A204.1 (cell line): Measurements from ENCODE around the gene SORCS2.

Experiments
- FAIRE-seq: peaks from 2 replicates; lab custom pipeline; 2012; peaks lifted over from hg19 to GRCh38; lab: Jason Lieb, UNC

SORCS2 gene

DNA sequence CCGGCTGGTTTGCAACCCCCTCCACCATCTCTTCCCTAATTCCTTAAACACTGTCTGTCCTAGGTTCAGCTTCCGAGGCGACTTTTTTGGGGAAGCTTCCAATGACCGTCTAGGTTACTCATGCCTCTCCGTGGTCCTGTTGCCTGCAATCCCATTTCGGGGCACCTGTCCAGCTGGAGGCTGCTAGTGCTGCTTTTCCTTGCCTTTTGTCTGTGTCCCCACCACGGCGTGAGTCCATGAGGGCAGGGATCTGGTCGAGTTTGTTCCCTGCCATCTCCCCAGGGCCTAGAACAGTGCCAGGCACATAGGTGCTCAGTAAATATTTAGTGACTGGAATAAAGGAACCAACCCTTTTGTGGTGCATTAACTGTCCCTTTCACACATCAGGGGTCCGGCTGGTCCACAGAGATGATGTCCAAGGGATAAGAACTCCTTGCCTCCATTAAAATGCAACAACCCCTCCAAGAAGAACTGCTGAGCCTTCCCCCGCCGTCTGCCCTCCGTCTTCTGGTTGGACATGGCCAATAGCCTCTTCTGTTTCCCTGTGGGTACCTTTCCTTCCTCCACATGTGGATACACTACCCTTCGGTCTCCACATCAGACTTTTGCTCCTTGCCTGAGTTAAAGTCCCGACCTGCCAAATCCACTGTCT is 5.7 kb upstream of the SORCS2 start:
- no peak for FAIRE-seq

DNA sequence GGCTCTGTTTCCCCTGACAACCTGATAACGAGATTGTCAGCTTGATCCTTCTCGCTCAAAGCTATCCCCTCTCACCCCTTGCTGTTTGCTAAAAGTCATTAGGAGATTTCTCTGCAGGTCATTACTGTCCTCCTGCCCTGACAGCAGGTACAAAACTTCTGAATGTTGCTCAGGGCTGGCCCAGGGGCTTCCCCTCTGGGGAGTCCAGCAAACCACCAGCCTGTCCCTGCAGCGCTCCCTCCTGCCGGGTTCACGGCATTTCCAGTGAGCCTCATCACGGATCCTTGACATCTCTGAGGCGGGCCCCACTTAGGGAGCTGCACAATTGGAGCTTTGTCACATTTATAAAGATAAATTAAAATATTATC is 5.2 kb upstream of the SORCS2 start:
- FAIRE-seq: no peak

GRCh38 chr4:7187691-7188090 is 4.6 kb upstream of the SORCS2 start:
- FAIRE-seq: no peak

DNA sequence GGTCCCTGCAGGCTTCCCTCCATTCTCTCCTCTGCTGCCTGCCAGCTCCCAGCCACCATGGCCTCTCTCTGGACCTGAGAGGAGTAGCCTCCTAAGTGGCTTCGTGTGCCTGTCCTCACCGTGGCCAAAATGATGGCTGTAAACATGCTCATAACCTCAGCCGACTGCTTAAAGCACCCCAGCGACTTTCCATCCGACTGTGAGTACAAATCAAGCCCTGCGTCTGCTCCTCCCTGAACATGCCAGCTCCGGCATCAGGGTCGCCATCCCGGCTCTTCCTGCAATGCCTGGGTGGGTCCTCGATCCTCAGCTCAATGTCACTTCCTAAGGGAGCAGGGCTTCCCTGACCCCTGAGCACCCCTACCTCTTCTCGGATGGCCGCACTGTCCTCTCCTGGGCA is 3.3 kb upstream of the SORCS2 start:
- FAIRE-seq: no peak

GRCh38 chr4:7189475-7190277 is 2.7 kb upstream of the SORCS2 start:
- no peak for FAIRE-seq

GRCh38 chr4:7190278-7190594 is 2.1 kb upstream of the SORCS2 start:
- no peak for FAIRE-seq

DNA sequence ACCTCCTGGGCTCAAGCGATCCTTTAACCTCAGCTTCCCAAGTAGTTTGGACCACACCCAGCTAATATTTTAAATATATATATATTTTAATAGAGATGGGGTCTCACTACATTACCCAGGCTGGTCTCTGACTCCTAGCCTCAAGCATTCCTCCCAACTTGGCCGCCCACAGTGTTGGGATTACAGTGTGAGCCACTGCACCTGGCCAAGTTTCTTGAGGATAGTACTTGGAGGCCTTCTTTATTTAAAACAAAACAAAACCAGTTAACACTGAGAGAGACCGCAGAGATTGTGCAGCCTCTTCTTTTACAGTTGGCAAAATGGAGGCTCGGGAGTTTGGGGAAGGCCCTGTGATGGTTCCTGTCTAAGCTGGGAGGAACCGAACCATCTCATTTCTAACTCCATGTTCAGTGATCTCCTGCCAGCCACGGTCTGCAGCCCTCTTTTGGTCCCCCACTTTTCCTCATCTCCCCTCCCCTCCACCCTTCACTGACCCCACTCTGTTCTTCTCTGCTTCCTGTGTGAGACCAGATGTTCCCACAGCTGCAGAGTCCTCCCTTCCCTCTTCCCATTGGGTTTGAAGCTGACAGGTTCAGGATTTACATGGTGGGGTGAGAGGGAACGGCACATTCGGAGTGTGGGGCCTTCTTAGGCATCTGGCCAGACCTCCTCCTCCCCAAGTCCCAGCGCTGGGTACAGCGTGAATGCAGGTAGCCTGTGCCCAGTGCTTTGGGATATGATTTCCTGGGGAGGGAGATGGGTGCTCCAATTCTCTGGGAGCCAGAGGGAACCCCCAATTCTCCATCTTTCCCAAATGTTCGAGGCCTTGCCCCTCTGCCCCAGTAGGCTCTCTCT is 1.4 kb upstream of the SORCS2 start:
- FAIRE-seq: no peak

DNA sequence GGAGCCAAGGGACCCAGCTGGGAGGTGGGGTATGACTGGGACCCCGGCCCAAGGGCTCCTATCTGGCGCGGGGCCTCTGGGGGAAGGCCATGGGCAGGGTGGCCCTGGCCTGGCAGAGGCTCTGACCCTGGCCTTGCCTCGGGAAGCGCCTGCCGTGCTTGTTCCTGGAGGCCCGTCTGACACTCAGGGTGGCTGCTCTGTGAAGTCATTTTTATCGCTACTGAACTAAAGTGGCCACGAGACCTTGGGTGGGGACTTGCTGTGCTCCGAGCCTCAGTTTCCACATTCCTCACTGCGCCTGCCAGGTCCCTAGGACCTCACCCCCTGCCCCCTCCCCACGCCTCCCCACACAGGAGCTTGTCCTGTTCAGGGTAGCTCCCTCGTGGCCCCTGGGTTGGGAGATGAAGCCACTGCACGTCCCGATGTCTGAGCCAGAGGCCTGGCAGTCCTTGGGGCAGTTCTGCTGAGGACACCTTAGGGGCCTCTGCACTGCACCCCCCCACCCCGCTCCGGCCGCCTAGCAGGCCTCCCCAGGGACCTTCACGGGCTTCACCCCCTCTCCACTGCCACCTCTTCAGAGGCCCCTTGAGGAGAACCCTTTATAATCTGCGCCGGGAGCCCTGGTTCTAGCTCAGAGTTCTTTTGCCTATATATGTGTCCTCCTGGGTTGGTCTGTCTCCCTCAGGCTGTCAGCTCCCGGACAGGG is 639 bp upstream of the SORCS2 start:
- no peak for FAIRE-seq

- no peak for FAIRE-seq
Measured at GRCh38 chr4:7193030-7193958, 956 bp downstream of the SORCS2 start.

DNA sequence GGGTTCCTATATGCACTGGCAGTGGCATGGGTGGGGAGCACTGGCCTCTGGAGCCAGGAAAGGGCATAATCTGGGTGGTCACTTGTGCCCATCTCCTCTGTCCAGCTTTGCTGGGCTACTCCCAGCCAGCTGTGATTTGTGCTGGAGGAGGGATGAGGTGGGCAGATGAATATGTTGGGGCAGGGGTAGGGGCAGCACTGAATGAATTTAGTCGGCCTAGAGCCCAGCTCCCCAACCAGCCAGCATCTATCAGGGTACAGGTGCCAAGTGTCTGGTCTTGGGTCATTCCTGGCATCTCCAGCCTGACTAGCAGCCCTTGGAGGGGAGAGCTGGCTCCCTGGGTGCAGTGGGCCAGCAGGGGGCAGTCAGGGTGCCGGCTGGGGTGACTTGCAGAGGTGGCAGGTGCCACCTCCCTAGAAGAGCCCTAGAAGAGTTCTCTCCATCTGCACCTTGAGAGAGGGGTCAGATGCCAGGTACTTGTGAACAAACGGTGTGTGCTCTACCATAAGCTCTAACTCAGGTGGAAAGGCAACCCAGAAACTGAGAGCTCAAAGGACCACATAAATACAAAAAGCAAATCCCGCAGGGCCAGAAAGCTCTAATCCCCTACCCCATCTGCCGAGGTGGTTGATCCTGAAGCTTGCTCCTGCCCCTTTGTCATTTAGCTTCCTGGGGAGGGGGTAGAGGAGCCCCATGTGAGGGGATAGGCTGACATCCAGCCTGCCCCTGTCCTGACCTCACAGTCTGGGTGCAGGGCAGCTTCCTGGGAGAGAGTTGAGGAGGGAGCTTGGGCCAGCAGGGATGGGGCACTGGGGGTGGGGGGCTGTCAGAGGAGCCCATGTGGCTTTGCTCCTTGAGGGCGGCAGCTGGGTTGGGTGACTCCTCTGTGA is 2.2 kb downstream of the SORCS2 start:
- no peak for FAIRE-seq

GRCh38 chr4:7195141-7195515 is 2.8 kb downstream of the SORCS2 start:
- FAIRE-seq: no peak

DNA sequence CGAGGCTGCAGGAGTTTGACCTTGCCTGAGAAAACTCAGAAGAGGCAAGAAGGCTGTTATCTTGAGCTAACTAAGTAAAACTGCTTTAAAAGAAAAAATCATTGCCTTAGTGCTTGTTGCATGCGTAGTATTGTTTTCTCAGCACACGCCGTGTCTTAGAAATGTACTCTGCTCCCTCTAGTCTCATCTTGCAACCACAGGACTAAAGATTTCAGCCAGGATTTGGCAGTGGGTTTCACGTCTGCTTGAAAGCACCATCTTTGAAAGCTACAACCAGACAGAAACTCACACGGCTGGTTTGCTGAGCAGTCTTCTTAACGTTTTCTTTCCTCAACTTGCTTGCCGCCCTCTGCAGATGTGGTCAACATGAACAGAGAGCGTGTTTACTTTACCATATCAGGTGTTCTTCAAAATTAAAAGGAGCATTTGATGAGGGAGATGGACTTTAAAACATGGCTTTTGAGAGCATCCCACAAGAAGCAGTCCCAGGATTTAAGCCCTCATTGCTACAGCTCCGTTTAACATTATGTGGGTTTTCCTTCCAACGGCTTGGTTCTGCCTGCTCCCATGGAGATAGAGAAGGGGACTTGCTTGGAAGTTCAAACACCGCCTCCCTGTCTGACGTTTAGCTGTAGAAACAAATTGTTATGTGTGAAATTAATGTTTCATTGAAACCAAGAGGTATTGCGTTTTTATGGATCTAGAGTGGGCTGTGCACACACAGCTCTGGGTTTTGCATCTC is 3.4 kb downstream of the SORCS2 start:
- no peak for FAIRE-seq

GRCh38 chr4:7196288-7196651 is 3.9 kb downstream of the SORCS2 start:
- FAIRE-seq: no peak

GRCh38 chr4:7196736-7197135 is 4.4 kb downstream of the SORCS2 start:
- FAIRE-seq: no peak

- no peak for FAIRE-seq
Measured at GRCh38 chr4:7197910-7198309, 5.6 kb downstream of the SORCS2 start.

- no peak for FAIRE-seq
Measured at GRCh38 chr4:7198440-7199128, 6.2 kb downstream of the SORCS2 start.

DNA sequence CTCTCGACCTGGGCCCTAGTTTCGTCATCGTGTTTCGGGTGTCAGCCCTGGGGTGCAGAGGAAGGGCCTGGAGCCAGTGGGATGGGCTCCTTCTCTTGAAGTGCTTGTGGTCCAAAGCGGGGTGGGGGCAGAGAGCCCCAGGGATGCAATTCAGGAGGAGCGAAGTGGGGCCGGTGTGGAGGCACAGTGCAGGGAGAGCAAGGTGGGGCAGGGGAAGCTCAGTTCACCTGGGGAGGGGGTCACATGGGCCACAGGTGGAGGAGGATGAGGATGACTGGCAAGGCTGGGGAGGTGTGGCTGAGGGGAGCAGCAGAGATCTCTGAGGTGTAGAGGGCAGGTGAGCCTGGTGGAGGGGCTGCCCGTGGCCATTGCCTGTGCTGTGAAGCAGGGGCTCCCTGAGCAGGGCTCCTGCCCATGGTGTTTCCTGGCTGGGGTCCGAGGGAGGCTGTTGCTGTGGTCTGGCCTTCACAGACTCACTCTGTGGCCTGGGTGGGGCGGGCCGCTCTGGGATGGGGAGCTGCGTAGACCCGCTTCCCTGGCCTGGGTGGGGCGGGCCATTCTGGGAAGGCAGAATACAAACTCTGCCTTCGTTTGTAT is 6.9 kb downstream of the SORCS2 start:
- no peak for FAIRE-seq

DNA sequence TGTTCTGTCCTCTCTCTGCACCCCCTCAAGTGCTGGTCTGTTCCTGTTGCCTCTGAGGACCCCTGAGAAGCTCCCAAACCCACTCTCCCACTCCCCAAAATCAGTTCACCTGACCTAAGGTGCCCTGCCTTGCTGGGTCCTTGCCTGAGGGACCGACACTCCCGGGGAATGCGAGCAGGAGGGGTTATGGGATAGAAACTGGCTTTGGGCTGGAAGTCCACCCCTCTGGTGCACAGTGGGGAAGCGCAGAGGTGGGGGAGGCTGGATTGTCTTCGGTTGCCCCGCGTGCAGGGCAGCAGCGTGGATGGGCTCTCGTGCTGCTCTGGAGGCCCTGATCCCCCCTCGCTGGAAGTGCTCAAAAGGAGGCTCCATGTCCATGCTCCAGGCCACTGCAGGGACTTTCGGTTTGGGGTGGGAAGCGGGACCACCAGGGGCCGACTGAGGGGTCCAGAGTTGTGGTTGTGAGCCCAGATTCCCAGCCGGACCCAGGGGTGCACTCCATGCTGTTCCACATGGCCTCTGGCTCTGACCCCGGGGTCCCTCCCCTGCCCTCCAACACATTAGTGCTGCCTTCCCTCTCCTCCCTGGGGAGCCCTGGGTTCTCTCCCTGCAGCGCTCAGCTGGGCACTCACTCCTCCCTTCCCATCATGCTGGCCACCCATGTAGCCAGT is 7.6 kb downstream of the SORCS2 start:
- FAIRE-seq: no peak
